Measurements from ENCODE around the gene MADD.
A peak's percentile ranks its signal among the peaks of the same experiment; 100 is the strongest.

Gene MADD

GRCh38 chr11:47269829-47270305, at the start of gene MADD:
MADD (plus strand) TSS chr11:47270133.
- peak; percentile 92 for DNase-seq

GRCh38 chr11:47220401-47220821, 49.5 kb upstream of the MADD start:
- DNase-seq, result no peak

GRCh38 chr11:47222696-47223095, 47.2 kb upstream of the MADD start:
- no peak for DNase-seq

- DNase-seq, result peak; percentile 28
Observed at GRCh38 chr11:47225552-47226400, 44.2 kb upstream of the MADD start.

- DNase-seq, result no peak
Observed at GRCh38 chr11:47229161-47229560, 40.8 kb upstream of the MADD start.

GRCh38 chr11:47233051-47233450, 36.9 kb upstream of the MADD start:
- DNase-seq, result no peak

GRCh38 chr11:47233989-47234668, 35.8 kb upstream of the MADD start:
- DNase-seq, result no peak

GRCh38 chr11:47234669-47235100, 35.2 kb upstream of the MADD start:
- DNase-seq, result peak; percentile 16

- no peak for DNase-seq
Observed at GRCh38 chr11:47235163-47235562, 34.8 kb upstream of the MADD start.

- no peak for DNase-seq
Observed at GRCh38 chr11:47236482-47236881, 33.5 kb upstream of the MADD start.

- DNase-seq, result no peak
Observed at GRCh38 chr11:47239852-47240251, 30.1 kb upstream of the MADD start.

- DNase-seq, result no peak
Observed at GRCh38 chr11:47241841-47242301, 28.1 kb upstream of the MADD start.

- DNase-seq, result no peak
Observed at GRCh38 chr11:47242596-47243192, 27.2 kb upstream of the MADD start.

GRCh38 chr11:47243454-47243853, 26.5 kb upstream of the MADD start:
- no peak for DNase-seq

- no peak for DNase-seq
Observed at GRCh38 chr11:47244448-47245350, 25.2 kb upstream of the MADD start.

- no peak for DNase-seq
Observed at GRCh38 chr11:47245611-47246357, 24.1 kb upstream of the MADD start.

GRCh38 chr11:47247502-47247901, 22.4 kb upstream of the MADD start:
- no peak for DNase-seq

- DNase-seq, result no peak
Observed at GRCh38 chr11:47248304-47248663, 21.6 kb upstream of the MADD start.

GRCh38 chr11:47248664-47249377, 21.1 kb upstream of the MADD start, which contains the start of gene ACP2:
ACP2 (minus strand) TSS chr11:47248814; CDS start chr11:47248789, 25 bp downstream.
- peak; percentile 90 for DNase-seq

- DNase-seq, result no peak
Observed at GRCh38 chr11:47249378-47249715, 20.6 kb upstream of the MADD start.

- no peak for DNase-seq
Observed at GRCh38 chr11:47251751-47252150, 18.2 kb upstream of the MADD start.

Data from stimulated activated CD4-positive, alpha-beta T cell treated with anti-CD3 and anti-CD28 coated beads, Interleukin-1b, Interleukin-23, amount 100 ng/mL, for 48 hours (primary cell).